ENCODE data around the gene TBL1XR1. TPM values are rescaled to one million over a fixed set of nuclear protein-coding genes. Genes with fewer than 3 reads are reported as not detected.

Gene TBL1XR1
- total RNA-seq, 2 experiments from 2014 or later, result 63.2 to 67.8 TPM

DNA sequence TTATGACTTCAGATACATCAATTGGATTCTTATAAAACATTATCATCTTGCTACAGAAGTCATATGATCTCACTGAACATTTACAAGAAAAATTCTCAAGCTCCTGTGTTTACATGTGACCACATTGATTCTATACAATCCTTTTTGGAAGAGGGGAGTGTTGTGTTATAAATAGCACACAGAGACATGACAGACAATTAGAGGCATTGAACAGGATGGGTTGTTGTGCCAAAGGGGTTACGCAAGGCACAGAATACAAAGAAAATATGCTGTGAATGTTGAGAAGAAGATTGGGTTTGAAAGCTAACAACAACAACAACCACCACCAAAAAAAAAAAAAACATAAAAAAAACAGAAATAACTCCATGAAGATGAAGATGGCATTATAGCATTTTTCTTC, 32.5 kb upstream of the TBL1XR1 start:
- no peak overlapping the region for H3K27ac ChIP-seq (ENCODE audit: low read depth in 1 of 2, low read length in 2 of 2)
- Mint-ChIP-seq H3K36me3 (ENCODE audit: low read depth) (no peaks in the 10 kb centered on the region), H3K4me1 (ENCODE audit: low read depth) (peaks cover 11% of the 10 kb centered on the region), H3K27me3 (no peaks in the 10 kb centered on the region), H3K27ac (no peak overlapping the region), H3K9me3 (no peaks in the 10 kb centered on the region), H3K4me3 (no peak overlapping the region)
- peaks cover 5% of the 10 kb centered on the region for H3K4me1 ChIP-seq (ENCODE audit: insufficient read depth, low read length)
- H3K36me3 ChIP-seq (ENCODE audit: insufficient read depth, low read length), result no peaks in the 10 kb centered on the region
- TF ChIP-seq, protein P1, sequence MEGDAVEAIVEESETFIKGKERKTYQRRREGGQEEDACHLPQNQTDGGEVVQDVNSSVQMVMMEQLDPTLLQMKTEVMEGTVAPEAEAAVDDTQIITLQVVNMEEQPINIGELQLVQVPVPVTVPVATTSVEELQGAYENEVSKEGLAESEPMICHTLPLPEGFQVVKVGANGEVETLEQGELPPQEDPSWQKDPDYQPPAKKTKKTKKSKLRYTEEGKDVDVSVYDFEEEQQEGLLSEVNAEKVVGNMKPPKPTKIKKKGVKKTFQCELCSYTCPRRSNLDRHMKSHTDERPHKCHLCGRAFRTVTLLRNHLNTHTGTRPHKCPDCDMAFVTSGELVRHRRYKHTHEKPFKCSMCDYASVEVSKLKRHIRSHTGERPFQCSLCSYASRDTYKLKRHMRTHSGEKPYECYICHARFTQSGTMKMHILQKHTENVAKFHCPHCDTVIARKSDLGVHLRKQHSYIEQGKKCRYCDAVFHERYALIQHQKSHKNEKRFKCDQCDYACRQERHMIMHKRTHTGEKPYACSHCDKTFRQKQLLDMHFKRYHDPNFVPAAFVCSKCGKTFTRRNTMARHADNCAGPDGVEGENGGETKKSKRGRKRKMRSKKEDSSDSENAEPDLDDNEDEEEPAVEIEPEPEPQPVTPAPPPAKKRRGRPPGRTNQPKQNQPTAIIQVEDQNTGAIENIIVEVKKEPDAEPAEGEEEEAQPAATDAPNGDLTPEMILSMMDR (IDR thresholded peaks at IDR 0.05), result no peak
- ATAC-seq (ENCODE audit: poor library complexity), result no peak
- POLR2A ChIA-PET, result no interaction called here
- intact Hi-C loops (cut with DNase I, micrococcal nuclease), result no loop called here
- H3K27me3 ChIP-seq (ENCODE audit: control insufficient read depth in 1 of 2, insufficient read depth in 2 of 2, low read length in 2 of 2), result no peaks in the 10 kb centered on the region
- CTCF ChIA-PET, result interaction anchor here (0.6 kb wide), 1 partner anchor 42 kb away, joined by 3 read pairs; no protein-coding TSS in a partner anchor
- no peak for DNase-seq
- peaks cover 0 to 10% of the 10 kb centered on the region in 2 experiments for H3K9me3 ChIP-seq (ENCODE audit: control insufficient read depth in 1 of 2, insufficient read depth in 1 of 2, low read length in 2 of 2)
- H3K4me3 ChIP-seq (ENCODE audit: low read length), result no peak overlapping the region

DNA sequence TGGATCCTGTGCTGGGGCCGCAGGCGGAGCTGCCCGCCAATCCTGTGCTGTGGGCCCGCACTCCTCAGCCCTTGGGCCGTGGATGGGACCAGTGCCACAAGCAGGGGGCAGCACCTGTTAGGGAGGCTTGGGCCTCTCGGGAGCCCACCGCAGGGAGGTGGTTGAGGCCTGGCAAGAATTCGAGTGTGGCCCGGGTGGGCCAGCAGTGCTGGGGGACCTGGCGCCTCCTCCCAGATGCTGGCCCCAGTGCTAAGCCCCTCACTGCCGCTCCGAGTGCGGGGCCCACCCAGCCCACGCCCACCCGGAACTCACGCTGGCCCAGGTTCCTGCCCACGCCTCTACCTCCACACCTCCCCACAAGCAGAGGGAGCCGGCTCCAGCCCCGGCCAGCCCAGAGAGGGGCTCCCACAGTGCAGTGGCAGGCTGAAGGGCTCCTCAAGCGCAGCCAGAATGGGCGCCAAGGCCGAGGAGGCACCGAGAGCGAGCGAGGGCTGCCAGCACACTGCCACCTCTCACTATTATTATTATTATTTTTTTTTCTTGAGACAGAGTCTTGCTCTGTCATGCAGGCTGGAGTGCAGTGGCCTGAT, 31.4 kb upstream of the TBL1XR1 start:
- TF ChIP-seq, protein P1 (IDR thresholded peaks at IDR 0.05), result no peak
- H3K27me3 ChIP-seq (ENCODE audit: control insufficient read depth in 1 of 2, insufficient read depth in 2 of 2, low read length in 2 of 2), result no peaks in the 10 kb centered on the region
- no peak overlapping the region for H3K4me3 ChIP-seq (ENCODE audit: low read length)
- no peak for ATAC-seq (ENCODE audit: poor library complexity)
- no peaks in the 10 kb centered on the region for H3K36me3 ChIP-seq (ENCODE audit: insufficient read depth, low read length)
- peaks cover 13% of the 10 kb centered on the region for H3K4me1 ChIP-seq (ENCODE audit: insufficient read depth, low read length)
- Mint-ChIP-seq H3K27me3 (no peaks in the 10 kb centered on the region), H3K4me1 (ENCODE audit: low read depth) (peaks cover 21% of the 10 kb centered on the region), H3K36me3 (ENCODE audit: low read depth) (no peaks in the 10 kb centered on the region), H3K4me3 (no peak overlapping the region), H3K27ac (no peak overlapping the region), H3K9me3 (no peaks in the 10 kb centered on the region)
- no peak overlapping the region for H3K27ac ChIP-seq (ENCODE audit: low read depth in 1 of 2, low read length in 2 of 2)
- ChIA-PET POLR2A (interaction anchor here (3.0 kb wide), 1 partner anchor 30 kb away, joined by 10 read pairs; no protein-coding TSS in a partner anchor), CTCF (no interaction called here)
- peak in 1 of 14 experiments; percentile 18 for DNase-seq
- H3K9me3 ChIP-seq (ENCODE audit: control insufficient read depth in 1 of 2, insufficient read depth in 1 of 2, low read length in 2 of 2), result peaks cover 0 to 9% of the 10 kb centered on the region in 2 experiments
- intact Hi-C loops (cut with DNase I, micrococcal nuclease), result no loop called here

DNA sequence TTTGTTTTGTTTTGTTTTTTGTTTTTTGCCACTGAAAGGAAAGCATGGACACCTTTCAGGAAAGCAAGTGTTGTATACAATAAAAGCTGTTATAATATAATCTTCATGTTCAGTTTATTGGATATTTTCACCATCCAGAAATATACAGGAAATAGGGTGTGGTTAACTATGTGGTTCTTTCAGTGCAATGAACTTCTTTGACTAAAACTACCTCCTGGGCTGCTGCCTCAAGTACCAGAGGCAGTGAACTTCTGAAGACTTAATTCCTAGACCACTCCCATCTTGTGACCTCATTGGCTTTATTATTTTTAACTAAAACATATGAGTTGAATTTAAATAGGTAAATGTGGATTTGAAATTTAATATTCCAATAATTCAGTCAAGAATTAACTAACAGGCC, 27.1 kb upstream of the TBL1XR1 start:
- DNase-seq, result peak in 4 of 14 experiments; percentile 17 to 40 (median 25)
- Histone ChIP-seq H3K9me3 (ENCODE audit: control insufficient read depth in 1 of 2, insufficient read depth in 1 of 2, low read length in 2 of 2) (peaks cover 0 to 6% of the 10 kb centered on the region in 2 experiments), H3K27ac (ENCODE audit: low read depth in 1 of 2, low read length in 2 of 2) (no peak overlapping the region), H3K36me3 (ENCODE audit: insufficient read depth, low read length) (no peaks in the 10 kb centered on the region), H3K27me3 (ENCODE audit: control insufficient read depth in 1 of 2, insufficient read depth in 2 of 2, low read length in 2 of 2) (no peaks in the 10 kb centered on the region), H3K4me3 (ENCODE audit: low read length) (no peak overlapping the region), H3K4me1 (ENCODE audit: insufficient read depth, low read length) (peaks cover 22% of the 10 kb centered on the region)
- H3K9me3 Mint-ChIP-seq, result no peaks in the 10 kb centered on the region
- no peak overlapping the region for H3K4me3 Mint-ChIP-seq
- ChIA-PET CTCF (no interaction called here), POLR2A (interaction anchor here (0.9 to 2.4 kb wide), 4 partner anchors 21 to 135 kb away, joined by 3 to 7 read pairs (median 6); partner anchors contain the start of gene TBL1XR1)
- ATAC-seq (ENCODE audit: poor library complexity), result peak; percentile 79
- TF ChIP-seq, protein P1 (IDR thresholded peaks at IDR 0.05), result no peak
- no peaks in the 10 kb centered on the region for H3K27me3 Mint-ChIP-seq
- intact Hi-C loops (cut with DNase I, micrococcal nuclease), result loop anchor here in 1 of 2 experiments (1.0 kb wide), 1 partner anchor 23 kb away; no protein-coding TSS in a partner anchor
- H3K4me1 Mint-ChIP-seq (ENCODE audit: low read depth), result peaks cover 47% of the 10 kb centered on the region
- H3K27ac Mint-ChIP-seq, result peak overlapping the region; percentile 72
- no peaks in the 10 kb centered on the region for H3K36me3 Mint-ChIP-seq (ENCODE audit: low read depth)

All from CD4-positive, alpha-beta T cell (primary cell).